Measurements from ENCODE around the gene JOSD1.

The JOSD1 gene

GRCh38 chr22:38698407-38699094 is 2.2 kb downstream of the JOSD1 start:
- Histone ChIP-seq H3K27me3 (ENCODE audit: insufficient read depth, low read length) (no peaks in the 10 kb centered on the region), H3K23ac (ENCODE audit: low read length) (no peak overlapping the region), H3K14ac (ENCODE audit: low read length) (no peak overlapping the region), H3K79me1 (ENCODE audit: low read length) (peaks cover 18% of the 10 kb centered on the region), H3K4ac (ENCODE audit: low read depth, low read length) (no peak overlapping the region), H4K8ac (ENCODE audit: low read depth, low read length) (no peak overlapping the region), H3K36me3 (ENCODE audit: control insufficient read depth in 1 of 2, insufficient read depth in 2 of 2, low read length in 2 of 2) (peaks cover 0 to 5% of the 10 kb centered on the region in 2 experiments), H3K18ac (ENCODE audit: low read length) (no peak overlapping the region), H2BK12ac (ENCODE audit: low read length) (no peak overlapping the region), H2BK120ac (ENCODE audit: insufficient read depth, low read length, poor library complexity) (no peak overlapping the region), H3K4me1 (ENCODE audit: control insufficient read depth in 1 of 2, insufficient read depth in 2 of 2, low read length in 2 of 2) (peaks cover 5 to 16% of the 10 kb centered on the region in 2 experiments), H2BK5ac (ENCODE audit: low read depth, low read length, poor library complexity) (no peak overlapping the region), H2AFZ (ENCODE audit: insufficient read depth, low read length, poor library complexity) (no peak overlapping the region), H3K9me3 (ENCODE audit: insufficient read depth, low read depth, low read length) (no peaks in the 10 kb centered on the region), H3K9ac (ENCODE audit: low read length) (no peak overlapping the region), H4K12ac (ENCODE audit: low read depth, low read length) (no peak overlapping the region), H3K4me2 (ENCODE audit: low read length) (peak overlapping the region; percentile 20), H3K4me3 (ENCODE audit: low read depth, low read length) (no peak overlapping the region), H4K91ac (ENCODE audit: low read depth, low read length) (no peak overlapping the region), H3K79me2 (ENCODE audit: control insufficient read depth, insufficient read depth, low read length, poor library complexity) (peaks cover 12% of the 10 kb centered on the region), H3K27ac (ENCODE audit: low read depth, low read length) (no peak overlapping the region), H2AK5ac (ENCODE audit: low read length) (no peak overlapping the region)
- DNase-seq: peak in 1 of 2 donors; percentile 17
- WGBS (ENCODE audit: extremely low coverage, insufficient coverage, insufficient read length): no CpG with 5 or more reads among the region's 13 CpGs

GRCh38 chr22:38697425-38698089 is 3.2 kb downstream of the JOSD1 start:
- no peak overlapping the region for H4K91ac ChIP-seq (ENCODE audit: low read depth, low read length)
- H3K4me3 ChIP-seq (ENCODE audit: low read depth, low read length): no peak overlapping the region
- no peaks in the 10 kb centered on the region for H3K27me3 ChIP-seq (ENCODE audit: insufficient read depth, low read length)
- H4K12ac ChIP-seq (ENCODE audit: low read depth, low read length): no peak overlapping the region
- H3K18ac ChIP-seq (ENCODE audit: low read length): no peak overlapping the region
- WGBS (ENCODE audit: extremely low coverage, insufficient coverage, insufficient read length): no CpG with 5 or more reads among the region's 8 CpGs
- no peaks in the 10 kb centered on the region for H3K9me3 ChIP-seq (ENCODE audit: insufficient read depth, low read depth, low read length)
- peaks cover 12% of the 10 kb centered on the region for H3K79me2 ChIP-seq (ENCODE audit: control insufficient read depth, insufficient read depth, low read length, poor library complexity)
- H2BK120ac ChIP-seq (ENCODE audit: insufficient read depth, low read length, poor library complexity): no peak overlapping the region
- peak overlapping the region; percentile 23 for H3K4me2 ChIP-seq (ENCODE audit: low read length)
- H3K36me3 ChIP-seq (ENCODE audit: control insufficient read depth in 1 of 2, insufficient read depth in 2 of 2, low read length in 2 of 2): peaks cover 0 to 5% of the 10 kb centered on the region in 2 experiments
- H3K27ac ChIP-seq (ENCODE audit: low read depth, low read length): no peak overlapping the region
- no peak overlapping the region for H2BK5ac ChIP-seq (ENCODE audit: low read depth, low read length, poor library complexity)
- no peak overlapping the region for H2AK5ac ChIP-seq (ENCODE audit: low read length)
- no peak overlapping the region for H3K14ac ChIP-seq (ENCODE audit: low read length)
- H3K4me1 ChIP-seq (ENCODE audit: control insufficient read depth in 1 of 2, insufficient read depth in 2 of 2, low read length in 2 of 2): peaks cover 5 to 16% of the 10 kb centered on the region in 2 experiments
- H3K79me1 ChIP-seq (ENCODE audit: low read length): peaks cover 18% of the 10 kb centered on the region
- no peak overlapping the region for H2BK12ac ChIP-seq (ENCODE audit: low read length)
- no peak overlapping the region for H3K4ac ChIP-seq (ENCODE audit: low read depth, low read length)
- H4K8ac ChIP-seq (ENCODE audit: low read depth, low read length): no peak overlapping the region
- no peak overlapping the region for H3K23ac ChIP-seq (ENCODE audit: low read length)
- H2AFZ ChIP-seq (ENCODE audit: insufficient read depth, low read length, poor library complexity): no peak overlapping the region
- no peak overlapping the region for H3K9ac ChIP-seq (ENCODE audit: low read length)
- peak in 1 of 2 donors; percentile 67 for DNase-seq

- Histone ChIP-seq H3K27ac (ENCODE audit: low read depth, low read length) (no peak overlapping the region), H3K23ac (ENCODE audit: low read length) (no peak overlapping the region), H3K27me3 (ENCODE audit: insufficient read depth, low read length) (no peaks in the 10 kb centered on the region), H3K14ac (ENCODE audit: low read length) (no peak overlapping the region), H3K4ac (ENCODE audit: low read depth, low read length) (no peak overlapping the region), H4K12ac (ENCODE audit: low read depth, low read length) (no peak overlapping the region), H4K8ac (ENCODE audit: low read depth, low read length) (no peak overlapping the region), H2BK5ac (ENCODE audit: low read depth, low read length, poor library complexity) (no peak overlapping the region), H3K9ac (ENCODE audit: low read length) (no peak overlapping the region), H3K36me3 (ENCODE audit: control insufficient read depth in 1 of 2, insufficient read depth in 2 of 2, low read length in 2 of 2) (peaks cover 0 to 8% of the 10 kb centered on the region in 2 experiments), H2BK12ac (ENCODE audit: low read length) (no peak overlapping the region), H3K4me3 (ENCODE audit: low read depth, low read length) (no peak overlapping the region), H4K91ac (ENCODE audit: low read depth, low read length) (no peak overlapping the region), H3K9me3 (ENCODE audit: insufficient read depth, low read depth, low read length) (no peaks in the 10 kb centered on the region), H2BK120ac (ENCODE audit: insufficient read depth, low read length, poor library complexity) (no peak overlapping the region), H2AK5ac (ENCODE audit: low read length) (no peak overlapping the region), H3K18ac (ENCODE audit: low read length) (no peak overlapping the region), H3K79me1 (ENCODE audit: low read length) (peaks cover 18% of the 10 kb centered on the region), H3K4me2 (ENCODE audit: low read length) (peak overlapping the region; percentile 23), H2AFZ (ENCODE audit: insufficient read depth, low read length, poor library complexity) (no peak overlapping the region), H3K79me2 (ENCODE audit: control insufficient read depth, insufficient read depth, low read length, poor library complexity) (peaks cover 12% of the 10 kb centered on the region), H3K4me1 (ENCODE audit: control insufficient read depth in 1 of 2, insufficient read depth in 2 of 2, low read length in 2 of 2) (peaks cover 5 to 16% of the 10 kb centered on the region in 2 experiments)
- no CpG with 5 or more reads among the region's 3 CpGs for WGBS (ENCODE audit: extremely low coverage, insufficient coverage, insufficient read length)
- peak; percentile 56 to 83 for DNase-seq
These were observed 3.9 kb downstream of the JOSD1 start for GRCh38 chr22:38696606-38697424.

GRCh38 chr22:38694940-38695339 is 5.8 kb downstream of the JOSD1 start:
- no peak overlapping the region for H2AK5ac ChIP-seq (ENCODE audit: low read length)
- H3K4me2 ChIP-seq (ENCODE audit: low read length): no peak overlapping the region
- H3K4me3 ChIP-seq (ENCODE audit: low read depth, low read length): no peak overlapping the region
- WGBS (ENCODE audit: extremely low coverage, insufficient coverage, insufficient read length): no CpG with 5 or more reads among the region's 3 CpGs
- no peaks in the 10 kb centered on the region for H3K27me3 ChIP-seq (ENCODE audit: insufficient read depth, low read length)
- DNase-seq: peak; percentile 34 to 91
- no peak overlapping the region for H4K8ac ChIP-seq (ENCODE audit: low read depth, low read length)
- no peak overlapping the region for H2BK12ac ChIP-seq (ENCODE audit: low read length)
- H4K91ac ChIP-seq (ENCODE audit: low read depth, low read length): no peak overlapping the region
- peaks cover 5 to 14% of the 10 kb centered on the region in 2 experiments for H3K4me1 ChIP-seq (ENCODE audit: control insufficient read depth in 1 of 2, insufficient read depth in 2 of 2, low read length in 2 of 2)
- peaks cover 6 to 12% of the 10 kb centered on the region in 2 experiments for H3K36me3 ChIP-seq (ENCODE audit: control insufficient read depth in 1 of 2, insufficient read depth in 2 of 2, low read length in 2 of 2)
- H3K18ac ChIP-seq (ENCODE audit: low read length): no peak overlapping the region
- H4K12ac ChIP-seq (ENCODE audit: low read depth, low read length): no peak overlapping the region
- no peak overlapping the region for H2AFZ ChIP-seq (ENCODE audit: insufficient read depth, low read length, poor library complexity)
- no peak overlapping the region for H3K9ac ChIP-seq (ENCODE audit: low read length)
- no peak overlapping the region for H3K27ac ChIP-seq (ENCODE audit: low read depth, low read length)
- H3K23ac ChIP-seq (ENCODE audit: low read length): no peak overlapping the region
- no peak overlapping the region for H2BK120ac ChIP-seq (ENCODE audit: insufficient read depth, low read length, poor library complexity)
- H3K4ac ChIP-seq (ENCODE audit: low read depth, low read length): no peak overlapping the region
- no peak overlapping the region for H2BK5ac ChIP-seq (ENCODE audit: low read depth, low read length, poor library complexity)
- H3K79me2 ChIP-seq (ENCODE audit: control insufficient read depth, insufficient read depth, low read length, poor library complexity): peaks cover 3% of the 10 kb centered on the region
- H3K9me3 ChIP-seq (ENCODE audit: insufficient read depth, low read depth, low read length): no peaks in the 10 kb centered on the region
- H3K79me1 ChIP-seq (ENCODE audit: low read length): peaks cover 2% of the 10 kb centered on the region
- H3K14ac ChIP-seq (ENCODE audit: low read length): no peak overlapping the region

Data from trophoblast cell (in vitro differentiated cells and primary cell).